Caco-2 (cell line): Measurements from ENCODE around the gene YWHAG. TPM values are rescaled to one million over a fixed set of nuclear protein-coding genes. Genes with fewer than 3 reads are reported as not detected.
"Not testable (repeated sequence)": the region's sequence is repeated elsewhere in the genome, so short reads cannot be mapped to it uniquely, and the experiment has no call there.

Source experiments
- BruUV-seq: library from RNA; stranded (reverse); fragments of 400-500 nt; replicated peaks from 2 replicates; lab custom pipeline; 2021; lab: Mats Ljungman, UMichigan
- CTCF ChIA-PET: fragments of 300-600 bp; sonication (Branson Sonifier 250); formaldehyde crosslinking; loops from one replicate; lab custom pipeline; 2022; ENCODE audit warnings: antibody characterized with exemption; lab: Charles Lee
- POLR2A ChIA-PET: fragments of 300-600 bp; sonication (Branson Sonifier 250); formaldehyde crosslinking; loops from one replicate; lab custom pipeline; 2022; ENCODE audit warnings: antibody characterized with exemption; lab: Charles Lee
- DNase-seq, 2 experiments: peaks; one replicate each; pipeline versions ENCODE4 v3.0.0 to v3.0.0-alpha.2; 2020 to 2022
- H3K27me3 ChIP-seq: replicated peaks from 2 replicates; pipeline ENCODE4 v1.6.0; 2011; ENCODE audit warnings: low read length; ENCODE audit not compliant: control insufficient read depth, insufficient read depth
- H3K36me3 ChIP-seq: 2 replicates; pipeline ENCODE4 v1.5.1; 2011; ENCODE audit warnings: low read length; ENCODE audit not compliant: control insufficient read depth, insufficient read depth
- H3K4me1 ChIP-seq: fragments of 250-450 bp; sonication (Bioruptor Pico); 2 replicates; pipeline ENCODE4 v1.5.1; 2020; ENCODE audit warnings: mild to moderate bottlenecking
- H3K4me3 ChIP-seq: 2 replicates; pipeline ENCODE4 v1.5.1; 2011; ENCODE audit warnings: low read depth, mild to moderate bottlenecking, control low read depth, low read length
- H3K9me3 ChIP-seq: fragments of 250-450 bp; sonication (Bioruptor Pico); 2 replicates; pipeline ENCODE4 v1.5.1; 2020; ENCODE audit warnings: mild to moderate bottlenecking, moderate library complexity
- H3K27ac Mint-ChIP-seq: one replicate; pipeline ENCODE4 v1.8.0; 2022; ENCODE audit warnings: mixed read lengths; ENCODE audit not compliant: unreplicated experiment
- H3K27me3 Mint-ChIP-seq: one replicate; pipeline ENCODE4 v1.8.0; 2022; ENCODE audit warnings: mixed read lengths; ENCODE audit not compliant: insufficient read depth, unreplicated experiment
- H3K36me3 Mint-ChIP-seq: one replicate; pipeline ENCODE4 v1.8.0; 2022; ENCODE audit warnings: mild to moderate bottlenecking, mixed read lengths; ENCODE audit not compliant: insufficient read depth, unreplicated experiment
- H3K4me1 Mint-ChIP-seq: one replicate; pipeline ENCODE4 v1.8.0; 2022; ENCODE audit warnings: low read depth, mixed read lengths; ENCODE audit not compliant: unreplicated experiment
- H3K4me3 Mint-ChIP-seq: one replicate; pipeline ENCODE4 v1.8.0; 2022; ENCODE audit warnings: mild to moderate bottlenecking, moderate library complexity, mixed read lengths; ENCODE audit not compliant: unreplicated experiment
- H3K9me3 Mint-ChIP-seq: one replicate; pipeline ENCODE4 v1.8.0; 2022; ENCODE audit warnings: mixed read lengths; ENCODE audit not compliant: unreplicated experiment
- intact Hi-C: fragments of 100-400 bp; cut with micrococcal nuclease; formaldehyde crosslinking; loops from one replicate; pipeline ENCODE4 v1.10.0; 2022; ENCODE audit not compliant: unreplicated experiment
- total RNA-seq: library from RNA; stranded (reverse); gene quantifications from 2 replicates; pipeline ENCODE4 v1.2.3, GENCODE V29; 2022
- TF ChIP-seq, protein P1 (sequence below), 2 experiments: fragments of 200-600 bp in 1 of 2; IDR thresholded peaks; 1 replicate in 1 of 2; 2 replicates in 1 of 2; pipeline versions ENCODE4 v1.5.1 to v1.8.0; 2011 to 2022; ENCODE audit warnings: antibody characterized with exemption in 1 of 2, control low read depth in 1 of 2, inconsistent platforms in 1 of 2, low read depth in 1 of 2, low read length in 1 of 2, mild to moderate bottlenecking in 1 of 2, moderate library complexity in 1 of 2; ENCODE audit not compliant: insufficient read depth in 1 of 2, severe bottlenecking in 1 of 2, unreplicated experiment in 1 of 2

YWHAG gene
- total RNA-seq, 1 experiment from 2014 or later = 150 TPM

GRCh38 chr7:76296743-76297740 lies 61.7 kb downstream of the YWHAG start:
- Mint-ChIP-seq H3K27ac (no peak overlapping the region), H3K4me3 (no peak overlapping the region), H3K27me3 (no peaks in the 10 kb centered on the region), H3K36me3 (peaks cover 11% of the 10 kb centered on the region), H3K9me3 (no peaks in the 10 kb centered on the region), H3K4me1 (peaks cover 8% of the 10 kb centered on the region)
- peaks cover 39% of the 10 kb centered on the region for H3K4me1 ChIP-seq
- POLR2A ChIA-PET = interaction anchor here (0.5 to 0.6 kb wide), 2 partner anchors 13 to 62 kb away, joined by 3 to 5 read pairs; no protein-coding TSS in a partner anchor
- TF ChIP-seq, protein P1, sequence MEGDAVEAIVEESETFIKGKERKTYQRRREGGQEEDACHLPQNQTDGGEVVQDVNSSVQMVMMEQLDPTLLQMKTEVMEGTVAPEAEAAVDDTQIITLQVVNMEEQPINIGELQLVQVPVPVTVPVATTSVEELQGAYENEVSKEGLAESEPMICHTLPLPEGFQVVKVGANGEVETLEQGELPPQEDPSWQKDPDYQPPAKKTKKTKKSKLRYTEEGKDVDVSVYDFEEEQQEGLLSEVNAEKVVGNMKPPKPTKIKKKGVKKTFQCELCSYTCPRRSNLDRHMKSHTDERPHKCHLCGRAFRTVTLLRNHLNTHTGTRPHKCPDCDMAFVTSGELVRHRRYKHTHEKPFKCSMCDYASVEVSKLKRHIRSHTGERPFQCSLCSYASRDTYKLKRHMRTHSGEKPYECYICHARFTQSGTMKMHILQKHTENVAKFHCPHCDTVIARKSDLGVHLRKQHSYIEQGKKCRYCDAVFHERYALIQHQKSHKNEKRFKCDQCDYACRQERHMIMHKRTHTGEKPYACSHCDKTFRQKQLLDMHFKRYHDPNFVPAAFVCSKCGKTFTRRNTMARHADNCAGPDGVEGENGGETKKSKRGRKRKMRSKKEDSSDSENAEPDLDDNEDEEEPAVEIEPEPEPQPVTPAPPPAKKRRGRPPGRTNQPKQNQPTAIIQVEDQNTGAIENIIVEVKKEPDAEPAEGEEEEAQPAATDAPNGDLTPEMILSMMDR (IDR thresholded peaks at IDR 0.05; ENCODE audit: insufficient read depth in 1 of 2, low read depth in 1 of 2, low read length in 1 of 2, severe bottlenecking in 1 of 2, unreplicated experiment in 1 of 2) = no peak
- BruUV-seq = no TSS peak
- peak; percentile 62 to 80 for DNase-seq
- no peaks in the 10 kb centered on the region for H3K27me3 ChIP-seq
- no peaks in the 10 kb centered on the region for H3K36me3 ChIP-seq
- CTCF ChIA-PET = interaction anchor here (1.0 to 1.4 kb wide), 3 partner anchors 17 to 119 kb away, joined by 5 to 24 read pairs (median 6); no protein-coding TSS in a partner anchor
- no peaks in the 10 kb centered on the region for H3K9me3 ChIP-seq
- intact Hi-C loops = no loop called here
- H3K4me3 ChIP-seq = no peak overlapping the region

- Mint-ChIP-seq H3K4me1 (peaks cover 22% of the 10 kb centered on the region), H3K4me3 (no peak overlapping the region), H3K27ac (no peak overlapping the region), H3K9me3 (no peaks in the 10 kb centered on the region), H3K27me3 (no peaks in the 10 kb centered on the region), H3K36me3 (peaks cover 10% of the 10 kb centered on the region)
- Histone ChIP-seq H3K4me3 (no peak overlapping the region), H3K27me3 (no peaks in the 10 kb centered on the region), H3K36me3 (no peaks in the 10 kb centered on the region), H3K4me1 (peaks cover 43% of the 10 kb centered on the region), H3K9me3 (no peaks in the 10 kb centered on the region)
- intact Hi-C loops = loop anchor here (5.0 kb wide), 1 partner anchor 63 kb away; the partner anchor contains the start of gene YWHAG
- ChIA-PET CTCF (interaction anchor here (0.7 kb wide), 1 partner anchor 115 kb away, joined by 3 read pairs; no protein-coding TSS in a partner anchor), POLR2A (no interaction called here)
- BruUV-seq = no TSS peak
- no peak for DNase-seq
- TF ChIP-seq, protein P1 (IDR thresholded peaks at IDR 0.05; ENCODE audit: insufficient read depth in 1 of 2, low read depth in 1 of 2, low read length in 1 of 2, severe bottlenecking in 1 of 2, unreplicated experiment in 1 of 2) = no peak
Measured at GRCh38 chr7:76294344-76295024, 64.3 kb downstream of the YWHAG start.

DNA sequence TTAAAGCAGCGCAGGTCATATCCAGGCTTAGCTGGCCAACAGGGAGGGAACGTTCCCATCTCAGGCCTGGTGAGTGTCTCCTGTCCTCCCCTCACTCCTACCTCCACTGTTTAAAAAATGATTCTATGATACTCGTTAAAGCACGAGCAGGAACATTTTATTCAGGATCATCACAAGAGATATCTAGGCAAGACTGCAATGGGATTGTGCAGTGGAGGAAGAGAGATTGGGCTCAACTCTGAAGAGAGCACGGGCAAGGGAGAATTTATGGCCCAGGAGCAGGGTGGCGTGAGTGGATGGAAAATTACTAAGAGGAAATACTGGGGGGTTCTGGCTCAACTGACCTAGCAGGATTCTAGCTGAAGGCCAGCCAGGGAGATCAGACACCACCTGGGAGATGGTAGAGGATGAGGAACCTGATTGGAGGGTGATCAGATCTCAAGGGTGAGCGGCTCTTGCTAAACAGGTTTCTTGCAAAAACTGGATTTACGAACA lies 65.3 kb downstream of the YWHAG start:
- BruUV-seq = no TSS peak
- Histone ChIP-seq H3K4me3 (no peak overlapping the region), H3K27me3 (no peaks in the 10 kb centered on the region), H3K9me3 (no peaks in the 10 kb centered on the region), H3K4me1 (peaks cover 43% of the 10 kb centered on the region), H3K36me3 (no peaks in the 10 kb centered on the region)
- Mint-ChIP-seq H3K27ac (no peak overlapping the region), H3K27me3 (no peaks in the 10 kb centered on the region), H3K4me1 (peaks cover 22% of the 10 kb centered on the region), H3K4me3 (no peak overlapping the region), H3K36me3 (peaks cover 10% of the 10 kb centered on the region), H3K9me3 (no peaks in the 10 kb centered on the region)
- DNase-seq = peak in 1 of 2 experiments; percentile 56
- intact Hi-C loops = loop anchor here (5.0 kb wide), 1 partner anchor 64 kb away; the partner anchor contains the start of gene YWHAG
- TF ChIP-seq, protein P1 (IDR thresholded peaks at IDR 0.05; ENCODE audit: insufficient read depth in 1 of 2, low read depth in 1 of 2, low read length in 1 of 2, severe bottlenecking in 1 of 2, unreplicated experiment in 1 of 2) = no peak
- ChIA-PET CTCF (interaction anchor here (0.7 to 2.5 kb wide), 2 partner anchors 15 to 21 kb away, joined by 3 to 22 read pairs; no protein-coding TSS in a partner anchor), POLR2A (no interaction called here)

- H3K9me3 ChIP-seq, H3K27me3 ChIP-seq, H3K9me3 Mint-ChIP-seq, H3K4me3 ChIP-seq, H3K4me3 Mint-ChIP-seq, POLR2A ChIA-PET, DNase-seq, BruUV-seq, H3K27me3 Mint-ChIP-seq, H3K27ac Mint-ChIP-seq, H3K36me3 ChIP-seq: not testable (repeated sequence)
- peaks cover 22% of the 10 kb centered on the region for H3K4me1 Mint-ChIP-seq
- CTCF ChIA-PET = interaction anchor here (0.7 to 2.5 kb wide), 5 partner anchors 10 to 55 kb away, joined by 5 to 22 read pairs (median 5); partner anchors contain the start of gene HSPB1
- intact Hi-C loops = loop anchor here (5.0 kb wide), 1 partner anchor 64 kb away; the partner anchor contains the start of gene YWHAG
- peaks cover 10% of the 10 kb centered on the region for H3K36me3 Mint-ChIP-seq
- peaks cover 43% of the 10 kb centered on the region for H3K4me1 ChIP-seq
Measured at GRCh38 chr7:76292911-76293310, 65.9 kb downstream of the YWHAG start.
